ENCODE measurements around the gene SULF2.

Gene SULF2

DNA sequence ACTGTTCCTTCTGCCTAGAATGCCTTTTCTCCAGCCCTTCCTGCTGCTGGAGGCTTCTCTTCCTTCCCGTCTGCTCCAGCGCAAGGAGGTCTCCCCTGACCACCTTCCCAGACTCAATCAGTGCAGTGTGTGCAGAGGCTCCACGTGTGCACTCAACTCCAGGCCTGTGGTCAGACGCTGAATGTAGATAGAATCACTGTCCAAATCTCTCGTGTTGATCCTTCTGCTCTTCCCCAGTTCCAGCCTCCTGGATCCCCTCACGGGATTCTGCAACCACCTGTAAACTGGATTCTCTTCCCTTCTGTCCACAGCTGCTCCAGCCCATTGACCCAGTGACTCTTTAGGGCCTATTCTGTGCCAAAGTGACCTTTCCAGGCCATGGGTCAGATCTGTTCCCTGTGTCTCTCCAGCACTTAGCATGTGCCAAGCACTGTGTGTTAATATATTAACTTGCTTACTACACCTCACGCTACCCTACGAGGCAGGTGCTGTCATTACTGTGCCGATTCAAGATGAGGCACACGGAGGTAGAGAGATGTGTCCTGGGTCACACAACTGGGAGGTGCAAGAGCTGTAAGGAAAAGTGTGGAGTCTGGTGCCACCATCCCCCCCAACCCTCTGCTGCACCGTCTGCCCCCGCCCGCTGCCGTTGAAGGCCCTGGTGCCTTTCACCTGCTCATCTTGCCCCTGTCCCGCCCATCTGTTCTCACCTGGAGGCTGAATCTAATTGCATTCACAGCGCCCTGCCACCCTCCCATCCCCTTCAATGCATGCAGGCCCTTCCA lies 112.2 kb downstream of the SULF2 start:
- in situ Hi-C loops (cut with MboI; ENCODE audit: low sequenced_read_pairs): loop anchor here (5.0 kb wide), 1 partner anchor 944 kb away; no protein-coding TSS in a partner anchor

DNA sequence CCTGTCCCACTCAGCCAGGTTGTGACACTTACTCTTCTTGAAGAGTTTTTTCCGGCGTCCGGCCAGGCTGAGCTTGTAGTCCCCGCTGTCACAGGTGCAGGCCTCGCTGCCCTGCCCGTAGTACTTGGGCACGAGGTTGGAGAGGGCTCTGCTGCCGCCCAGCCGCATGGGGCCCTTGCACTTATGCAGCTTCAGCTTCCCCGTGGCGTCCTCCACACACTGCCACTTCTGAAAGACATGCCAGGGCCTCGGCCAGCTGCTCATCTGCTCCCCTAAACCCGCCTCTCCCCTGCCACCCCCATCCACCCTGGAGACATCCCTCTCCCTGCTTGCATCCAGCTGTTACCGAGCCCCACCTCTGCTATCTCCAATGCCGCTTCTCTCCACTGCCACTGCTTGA lies 113.1 kb downstream of the SULF2 start:
- in situ Hi-C loops (cut with MboI; ENCODE audit: low sequenced_read_pairs): loop anchor here (5.0 kb wide), 1 partner anchor 945 kb away; no protein-coding TSS in a partner anchor

DNA sequence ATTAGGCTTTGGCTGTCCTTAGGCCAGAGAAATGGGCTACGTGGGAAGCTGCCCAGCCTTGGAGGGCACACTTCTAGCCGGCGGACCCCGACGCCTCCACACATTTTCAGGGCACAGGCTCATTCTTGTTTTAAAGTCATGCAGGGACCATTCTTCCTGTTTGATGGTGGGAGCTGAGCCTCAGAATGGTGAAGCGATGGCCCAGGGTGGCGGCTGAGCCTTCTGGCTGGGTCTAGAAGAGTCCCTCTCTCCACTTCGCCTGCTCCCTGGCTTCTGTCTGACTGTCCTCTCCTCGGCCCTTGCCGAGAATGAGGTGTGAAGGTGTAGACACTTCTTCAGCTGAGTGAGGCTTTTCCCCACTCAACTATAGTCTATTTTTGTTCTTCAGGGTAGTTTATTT lies 114.4 kb downstream of the SULF2 start:
- in situ Hi-C loops (cut with MboI; ENCODE audit: low sequenced_read_pairs): loop anchor here (5.0 kb wide), 1 partner anchor 946 kb away; no protein-coding TSS in a partner anchor

DNA sequence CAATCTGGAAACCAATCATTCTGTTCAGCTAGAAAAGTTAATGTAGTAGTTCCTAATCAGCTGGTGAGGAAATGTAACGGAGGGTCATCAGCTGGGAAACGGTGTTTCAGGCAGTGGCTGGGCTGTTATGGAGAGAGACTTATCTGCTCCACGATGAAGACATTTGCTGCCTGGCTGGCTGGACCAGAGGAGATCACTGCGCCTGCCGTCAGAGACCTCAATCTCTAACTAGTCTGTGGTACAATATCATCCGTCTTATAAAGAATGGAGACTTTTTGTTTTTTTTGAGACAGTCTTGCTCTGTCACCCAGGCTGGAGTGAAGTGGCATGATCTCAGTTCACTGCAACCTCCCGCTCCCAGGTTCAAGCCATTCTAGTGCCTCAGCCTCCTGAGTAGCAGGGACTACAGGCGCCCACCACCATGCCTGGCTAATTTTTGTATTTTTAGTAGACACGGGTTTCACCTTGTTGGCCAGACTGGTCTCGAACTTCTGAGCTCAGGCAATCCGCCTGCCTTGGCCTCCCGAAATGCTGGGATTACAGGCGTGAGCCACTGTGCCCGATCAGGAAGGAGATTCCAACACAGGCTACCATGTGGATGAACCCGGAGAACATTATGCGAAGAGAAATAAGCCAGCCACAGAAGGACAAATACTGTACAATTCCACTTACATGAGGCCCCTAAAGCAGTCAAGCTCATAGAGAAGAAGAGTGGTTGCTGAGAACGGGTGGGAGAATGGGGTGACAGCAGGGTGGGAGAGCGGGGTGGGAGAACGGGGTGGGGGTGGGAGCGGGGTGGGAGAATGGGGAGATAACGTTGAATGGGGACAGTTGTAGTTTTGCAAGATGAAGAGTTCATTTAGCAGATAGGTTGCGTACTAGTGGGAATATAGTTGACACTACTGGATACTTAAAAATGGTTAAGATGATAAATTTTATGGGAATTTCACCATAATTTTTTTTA lies 115.1 kb downstream of the SULF2 start:
- in situ Hi-C loops (cut with MboI; ENCODE audit: low sequenced_read_pairs): loop anchor here (5.0 kb wide), 1 partner anchor 947 kb away; no protein-coding TSS in a partner anchor

DNA sequence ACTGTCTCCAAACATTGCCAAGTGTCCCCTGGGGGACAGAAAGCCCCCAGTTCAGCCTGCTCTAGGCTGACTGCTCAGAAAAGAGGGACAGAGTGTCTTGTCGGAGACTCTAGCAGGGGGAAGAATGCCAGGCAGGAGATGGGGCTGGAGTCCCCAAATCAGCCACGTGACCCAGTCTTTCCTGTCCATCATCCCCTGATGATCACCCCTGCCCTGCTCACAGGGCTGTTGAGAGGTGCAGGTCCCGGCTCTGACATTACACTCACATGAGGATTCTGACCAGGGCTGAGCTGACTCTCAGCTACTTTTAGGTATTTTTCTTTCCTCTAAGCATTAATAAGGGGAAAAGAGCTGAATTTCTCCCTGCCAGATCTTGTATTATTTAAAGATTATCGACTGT lies 115.8 kb downstream of the SULF2 start:
- in situ Hi-C loops (cut with MboI; ENCODE audit: low sequenced_read_pairs): no loop called here

DNA sequence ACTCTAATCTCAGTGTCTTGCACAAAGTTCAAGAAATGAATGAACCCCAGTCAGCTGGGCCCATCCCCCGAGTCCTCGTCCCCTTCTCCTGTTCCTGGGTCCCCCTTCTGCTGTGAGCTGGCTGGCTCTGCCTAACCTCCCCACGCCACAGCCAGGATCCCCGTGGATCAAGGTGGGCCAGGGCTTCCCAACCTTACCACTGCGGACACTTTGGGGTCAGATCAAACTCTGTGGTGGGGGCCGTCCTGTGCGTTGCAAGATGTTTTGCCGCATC lies 116.2 kb downstream of the SULF2 start:
- in situ Hi-C loops (cut with MboI; ENCODE audit: low sequenced_read_pairs): no loop called here

DNA sequence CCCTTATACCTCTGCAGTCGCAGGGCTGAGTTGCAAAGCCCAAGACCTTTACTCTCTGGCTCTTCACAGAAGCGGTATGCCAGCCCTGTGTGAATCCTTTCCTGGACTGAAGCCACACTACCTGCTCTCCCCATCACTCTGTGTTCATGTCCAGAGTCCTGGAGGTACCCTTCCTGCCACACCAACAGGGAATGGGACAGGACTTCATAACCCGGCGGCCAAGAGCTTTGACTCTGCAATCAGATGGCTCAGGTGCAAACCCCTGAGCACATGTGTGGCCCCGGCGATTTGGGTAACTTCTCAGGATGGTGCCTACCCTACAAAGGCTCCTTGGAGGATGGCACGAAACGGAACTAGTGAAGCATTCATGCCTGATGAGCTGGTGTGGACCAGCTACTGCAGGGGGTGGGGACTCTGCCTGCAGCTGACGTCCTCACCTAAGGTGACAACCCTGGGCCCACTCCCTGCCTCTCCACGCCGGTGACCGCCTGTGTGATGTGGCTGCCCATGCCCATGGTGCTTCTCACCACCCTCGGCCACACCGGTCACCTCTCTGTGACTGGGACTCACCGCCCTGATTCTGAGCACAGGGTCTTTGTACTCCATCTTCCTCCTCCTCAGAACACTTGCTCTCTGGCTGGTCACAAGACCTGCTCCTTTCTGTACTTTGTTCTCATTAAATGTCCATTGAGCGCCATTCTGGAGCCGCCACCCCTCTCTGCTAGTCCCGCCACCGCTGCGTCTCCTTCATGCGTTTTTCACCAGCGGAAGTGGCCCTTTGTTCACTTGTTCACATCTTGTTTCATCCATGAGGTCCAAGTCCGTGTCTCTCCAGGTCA lies 116.7 kb downstream of the SULF2 start:
- in situ Hi-C loops (cut with MboI; ENCODE audit: low sequenced_read_pairs): no loop called here

DNA sequence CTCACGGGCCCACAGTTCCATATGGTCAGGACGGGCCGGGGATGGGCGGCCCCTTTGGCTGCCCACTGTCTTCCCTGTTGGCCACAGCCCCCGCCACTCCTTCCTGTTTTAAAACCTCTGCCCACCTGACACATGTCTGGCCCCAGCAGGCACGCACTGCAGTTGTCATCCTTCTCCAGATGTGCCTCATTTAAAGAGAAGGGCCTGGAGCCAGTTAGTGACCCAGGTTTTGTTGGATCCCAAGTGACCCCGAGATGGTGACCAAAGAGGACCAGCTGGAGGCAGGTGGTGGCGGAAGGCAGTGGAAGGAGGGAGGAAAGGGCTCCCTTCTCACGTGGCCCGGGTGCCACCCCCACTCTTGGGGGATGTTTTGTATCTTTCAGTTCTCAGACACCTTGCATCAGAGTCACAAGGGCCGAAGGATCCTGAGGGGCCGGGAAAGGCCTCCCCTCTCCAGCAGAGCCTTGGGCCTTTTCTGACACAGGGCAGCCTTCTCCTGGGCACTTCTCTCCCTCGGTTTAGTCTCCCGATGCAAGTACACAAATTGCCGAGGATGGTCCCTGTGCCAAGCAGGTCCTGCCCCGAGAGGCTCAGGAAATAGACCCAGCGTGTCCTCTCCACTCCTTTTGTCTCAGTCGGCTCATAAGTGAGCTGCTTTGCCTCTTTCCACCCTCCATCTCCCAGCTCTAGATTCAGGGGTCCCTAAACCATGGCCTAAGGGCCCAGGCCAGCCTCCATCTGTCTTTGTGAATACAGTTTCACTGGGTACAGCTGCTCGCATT lies 117.6 kb downstream of the SULF2 start:
- in situ Hi-C loops (cut with MboI; ENCODE audit: low sequenced_read_pairs): no loop called here

DNA sequence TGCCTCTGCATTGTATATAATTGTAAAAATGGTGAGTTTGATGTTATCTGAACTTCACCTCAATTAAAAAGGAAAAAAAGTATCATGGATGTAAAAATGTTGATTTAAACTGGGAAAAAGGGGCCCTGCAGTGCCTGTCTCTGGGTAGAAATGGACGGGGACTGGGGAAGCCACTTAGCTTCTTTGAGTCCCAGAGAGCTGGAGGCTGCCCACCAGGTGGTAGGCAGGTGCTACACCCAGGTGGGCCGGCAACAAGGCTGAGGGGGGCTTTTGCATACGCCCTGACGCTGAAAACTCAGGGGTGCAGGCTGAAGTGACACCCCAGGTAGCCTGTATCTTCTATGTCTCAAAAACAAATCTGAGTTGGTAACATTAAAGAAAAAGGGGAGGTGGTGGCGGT lies 118.2 kb downstream of the SULF2 start:
- in situ Hi-C loops (cut with MboI; ENCODE audit: low sequenced_read_pairs): no loop called here

DNA sequence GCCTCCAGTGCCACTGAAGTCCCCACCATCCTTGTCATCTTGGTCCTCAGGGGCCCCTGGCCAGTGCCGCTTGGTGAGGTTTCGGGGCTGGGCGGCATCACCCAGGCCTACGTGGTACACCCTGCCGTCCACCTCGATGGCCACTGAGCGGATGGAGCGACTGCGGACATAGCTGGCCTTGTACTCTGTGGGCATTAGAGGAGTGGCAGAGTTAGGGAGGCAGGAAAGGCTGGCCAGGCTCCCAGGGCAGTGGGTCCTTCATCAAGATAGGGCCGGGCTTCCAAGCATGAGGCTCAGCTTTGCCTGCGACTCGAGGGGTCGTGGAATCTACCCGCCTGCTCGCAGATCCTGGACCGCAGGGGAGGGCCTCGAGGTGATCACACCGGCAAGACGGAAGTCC lies 119.0 kb downstream of the SULF2 start:
- in situ Hi-C loops (cut with MboI; ENCODE audit: low sequenced_read_pairs): no loop called here

DNA sequence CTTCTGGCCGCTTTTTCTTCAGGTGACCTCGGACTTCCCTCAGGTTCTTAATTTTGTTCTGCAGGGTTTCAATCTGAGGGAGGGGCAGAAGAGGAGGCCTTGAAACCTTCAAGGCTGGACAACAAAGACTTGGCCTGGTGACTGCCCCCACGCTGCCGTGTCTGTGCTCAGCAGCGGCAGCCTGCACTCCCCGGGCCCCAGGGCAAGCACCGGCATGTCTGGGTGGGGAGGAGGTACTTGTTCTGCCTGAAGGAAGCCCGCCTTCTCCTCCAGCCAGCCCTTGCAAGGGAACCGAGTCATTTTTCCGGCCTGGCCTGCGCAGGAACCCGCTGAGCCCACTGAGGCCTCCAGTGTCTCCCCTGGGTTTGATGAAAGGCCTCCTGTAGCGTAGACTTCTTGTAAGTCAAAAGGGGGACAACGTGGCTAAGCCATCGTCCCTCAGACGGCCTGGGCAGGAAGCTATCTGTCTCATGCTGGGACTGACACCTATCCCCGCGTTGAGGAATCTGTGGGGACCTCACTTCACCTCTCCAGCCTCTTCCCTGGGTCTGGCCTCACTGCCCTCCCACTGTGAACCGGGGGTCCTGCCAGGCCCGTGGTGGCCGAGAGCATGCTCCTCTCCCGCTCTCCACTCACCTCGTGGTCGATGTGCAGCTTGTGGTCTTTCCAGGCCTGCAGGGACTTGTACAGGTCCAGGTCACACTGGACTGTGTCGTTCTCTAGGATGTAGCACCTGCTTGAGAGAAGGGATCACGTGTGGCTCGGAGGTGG lies 119.9 kb downstream of the SULF2 start:
- in situ Hi-C loops (cut with MboI; ENCODE audit: low sequenced_read_pairs): no loop called here

DNA sequence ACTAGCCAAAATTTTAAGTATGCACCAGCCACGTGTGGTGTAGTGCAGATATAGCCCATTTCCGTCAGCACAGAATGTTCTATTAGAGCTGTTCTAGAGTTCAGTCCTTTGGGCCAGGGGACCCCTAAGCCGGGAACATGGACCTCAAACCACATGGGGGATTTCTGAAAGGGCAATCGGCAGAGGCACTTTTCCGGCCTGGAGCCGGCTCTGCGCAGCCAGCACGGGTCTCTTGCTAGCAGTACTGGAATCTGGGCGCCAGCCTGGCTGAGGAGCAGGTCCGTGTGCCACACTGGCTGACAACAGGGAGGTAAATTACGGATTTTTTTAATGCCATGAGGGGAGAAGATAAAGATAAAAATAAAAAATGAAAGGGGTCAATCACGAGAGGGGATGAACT lies 120.5 kb downstream of the SULF2 start:
- in situ Hi-C loops (cut with MboI; ENCODE audit: low sequenced_read_pairs): no loop called here

DNA sequence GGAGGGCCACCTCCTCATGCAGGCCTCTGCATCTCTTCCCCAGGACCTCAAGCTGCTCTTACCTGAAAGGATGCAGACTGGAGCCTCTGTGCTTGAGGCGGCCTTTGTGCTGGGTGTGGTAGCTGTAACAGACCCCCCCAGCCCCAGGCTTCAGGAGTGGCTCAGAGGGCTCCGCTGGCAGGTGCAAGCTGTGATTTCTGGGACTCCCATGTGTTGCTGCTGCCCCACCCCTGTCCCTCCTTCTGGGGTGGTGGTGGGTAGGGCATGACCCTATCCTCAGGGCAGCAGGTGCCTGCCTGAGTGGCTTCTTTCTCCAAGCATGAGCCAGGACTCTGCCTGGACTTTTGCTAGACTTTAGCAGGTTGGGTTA lies 121.2 kb downstream of the SULF2 start:
- in situ Hi-C loops (cut with MboI; ENCODE audit: low sequenced_read_pairs): no loop called here

DNA sequence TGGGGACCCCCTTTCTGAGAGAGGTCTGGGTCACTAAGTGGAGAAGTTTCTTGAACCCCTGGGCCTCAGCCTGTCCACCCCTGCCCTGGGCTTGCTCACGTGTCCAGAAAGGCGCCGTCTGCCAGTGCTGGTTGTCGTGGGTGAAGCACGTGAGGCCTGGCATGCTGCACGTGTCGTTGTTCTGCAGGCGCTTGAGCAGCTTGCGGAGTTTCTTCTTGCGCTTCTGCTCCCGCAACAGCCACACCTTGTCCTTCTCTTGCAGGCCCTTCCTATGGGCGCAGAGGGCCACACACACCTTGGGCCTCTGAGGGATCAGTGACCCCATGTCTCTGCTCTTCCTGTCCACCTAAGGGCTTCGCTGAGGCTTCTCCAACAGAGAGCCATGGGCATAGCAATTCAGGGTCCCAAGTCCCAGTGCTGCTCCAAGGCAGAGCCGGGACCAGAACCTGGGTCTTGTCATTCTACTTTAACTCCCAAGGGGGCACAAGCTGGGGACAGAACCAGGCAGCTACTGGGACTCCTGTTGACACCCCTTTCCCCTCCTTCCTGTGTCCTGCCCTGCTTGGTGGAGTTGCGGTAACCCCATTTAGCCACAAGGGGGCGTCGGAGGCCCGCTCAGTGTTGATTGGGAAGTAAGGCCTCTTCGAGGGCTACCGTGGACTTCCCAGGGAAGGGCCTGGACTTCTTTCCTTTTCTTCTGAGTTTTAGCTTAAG lies 121.8 kb downstream of the SULF2 start:
- in situ Hi-C loops (cut with MboI; ENCODE audit: low sequenced_read_pairs): no loop called here

DNA sequence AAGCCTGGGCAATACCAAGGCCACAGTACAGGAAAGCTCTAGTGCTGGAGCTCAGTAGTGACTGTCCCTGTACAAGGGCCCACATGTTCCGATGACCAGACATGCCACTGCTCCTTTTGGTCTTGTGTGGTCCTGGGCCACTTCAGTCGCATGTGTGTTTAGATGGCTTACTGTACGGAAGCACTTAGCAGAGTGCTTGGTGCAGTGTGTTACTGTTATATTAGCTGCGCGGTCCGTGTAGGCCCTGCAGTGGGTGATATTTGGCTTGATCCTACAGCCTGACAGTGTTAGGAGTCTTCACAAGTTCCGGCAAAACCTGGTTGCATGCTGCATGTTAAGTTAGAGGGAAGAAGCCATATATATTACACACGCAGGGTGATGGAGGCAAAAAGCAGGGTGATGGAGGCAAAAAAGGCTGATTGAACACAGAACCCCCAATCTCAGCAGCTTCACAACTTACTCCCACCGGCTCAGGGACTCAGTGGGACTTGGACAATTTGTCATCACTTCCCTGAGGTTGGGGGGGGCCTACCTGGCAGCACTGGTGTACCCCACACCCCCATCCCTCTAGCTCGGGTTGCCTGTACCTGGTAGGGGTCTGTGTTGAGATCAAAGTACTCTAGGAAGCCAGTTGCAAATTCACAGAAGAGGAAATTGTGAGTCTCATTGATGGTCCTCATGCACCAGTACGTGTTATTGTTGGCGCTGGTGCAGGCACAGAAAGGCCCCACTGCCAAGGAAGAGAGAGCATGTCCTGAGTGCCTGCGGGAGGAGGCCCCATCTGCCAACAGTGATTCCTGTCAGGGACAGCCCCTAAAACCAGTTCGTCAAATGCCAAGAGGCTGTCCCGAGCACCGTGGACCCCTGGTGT lies 122.6 kb downstream of the SULF2 start:
- in situ Hi-C loops (cut with MboI; ENCODE audit: low sequenced_read_pairs): no loop called here

DNA sequence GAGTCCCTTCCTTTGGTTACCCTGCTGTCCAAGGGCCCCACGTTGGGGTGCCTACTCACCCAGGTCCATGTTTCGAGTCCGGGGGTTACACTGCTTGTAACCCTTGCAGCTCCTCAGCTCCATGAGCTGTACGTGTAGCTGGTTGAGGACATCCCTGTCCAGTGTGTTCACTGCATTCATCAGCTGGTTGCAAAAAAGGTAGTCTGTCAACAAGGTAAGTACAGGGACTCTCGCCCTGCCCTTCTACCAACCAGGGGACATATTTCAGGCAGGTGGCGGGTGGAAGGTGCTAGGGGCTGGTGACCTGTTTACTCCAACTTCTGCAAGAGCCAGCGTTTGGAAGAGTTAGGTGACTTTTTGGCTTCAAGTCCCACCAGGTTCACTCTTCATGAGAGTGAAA lies 123.6 kb downstream of the SULF2 start:
- in situ Hi-C loops (cut with MboI; ENCODE audit: low sequenced_read_pairs): no loop called here

DNA sequence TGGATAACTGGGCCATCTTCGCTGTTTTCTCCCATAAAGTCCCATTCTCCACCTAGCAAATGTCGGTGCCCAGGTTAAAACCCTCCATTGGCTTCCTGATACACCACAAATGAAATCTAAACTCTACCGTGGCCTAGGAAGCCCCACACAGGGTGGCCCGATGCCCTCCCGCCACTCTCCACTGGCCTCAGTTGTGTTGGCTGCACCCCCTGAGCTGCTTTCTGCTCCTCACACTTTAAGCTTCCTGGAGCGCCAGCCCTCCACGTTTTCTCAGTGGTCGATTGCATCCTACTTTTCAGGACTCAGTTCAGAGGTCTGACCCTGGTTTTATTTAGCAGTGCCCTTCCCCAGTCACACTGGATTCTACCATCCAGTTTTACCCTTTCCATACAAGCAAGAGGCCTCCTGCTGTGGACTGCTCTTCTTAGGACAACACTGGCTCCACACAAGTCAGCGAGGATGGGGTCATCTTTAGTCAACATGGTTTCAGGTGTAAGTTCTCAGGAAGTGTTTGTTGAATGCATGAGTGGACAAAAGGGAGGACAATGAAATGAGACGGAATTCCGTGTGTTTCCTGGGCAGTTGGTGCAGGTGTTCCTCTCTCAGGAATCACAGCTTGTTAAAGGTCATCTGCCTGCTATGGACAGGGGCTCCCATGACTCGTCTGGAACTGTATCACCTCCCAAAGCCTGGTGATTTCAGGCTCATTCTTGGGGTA lies 124.1 kb downstream of the SULF2 start:
- in situ Hi-C loops (cut with MboI; ENCODE audit: low sequenced_read_pairs): no loop called here

DNA sequence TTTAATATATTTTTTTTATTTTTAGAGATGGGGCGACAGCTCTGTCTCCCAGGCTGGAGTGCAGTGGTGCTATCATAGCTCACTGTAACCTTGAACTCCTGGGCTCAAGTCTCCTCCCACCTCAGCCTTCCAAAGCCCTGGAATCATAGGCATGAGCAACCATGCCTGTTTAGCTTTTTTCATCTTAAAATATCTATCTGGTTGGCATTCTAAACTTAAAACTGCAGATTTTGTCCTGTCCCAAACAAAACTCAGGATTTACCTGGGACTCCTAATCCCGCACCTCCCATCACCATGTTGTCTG lies 124.7 kb downstream of the SULF2 start:
- in situ Hi-C loops (cut with MboI; ENCODE audit: low sequenced_read_pairs): no loop called here

Data from HL-60/S4 treated with phorbol 12-myristate 13-acetate at 8.2 ng/mL for 4 days and 3 days (cell line).